Vagina (tissue), 2 donors: ENCODE results near the gene KRT1.

Experiments
- POLR2A ChIP-seq, 2 donors: fragments of 450-650 bp; IDR thresholded peaks; one replicate each; pipeline ENCODE4 v1.6.1; 2017; ENCODE audit warnings: antibody characterized with exemption in 2 of 2, mild to moderate bottlenecking in 2 of 2, moderate library complexity in 2 of 2
- TF ChIP-seq, protein P1 (sequence below), 3 experiments: fragments of 450-650 bp in 2 of 3; fragments of 200-600 bp in 1 of 3; sonication (generic) in 1 of 3; IDR thresholded peaks; one replicate each; pipeline ENCODE4 v1.5.1; 2017 to 2019; ENCODE audit warnings: antibody characterized with exemption in 3 of 3, mild to moderate bottlenecking in 2 of 3, moderate library complexity in 2 of 3

DNA sequence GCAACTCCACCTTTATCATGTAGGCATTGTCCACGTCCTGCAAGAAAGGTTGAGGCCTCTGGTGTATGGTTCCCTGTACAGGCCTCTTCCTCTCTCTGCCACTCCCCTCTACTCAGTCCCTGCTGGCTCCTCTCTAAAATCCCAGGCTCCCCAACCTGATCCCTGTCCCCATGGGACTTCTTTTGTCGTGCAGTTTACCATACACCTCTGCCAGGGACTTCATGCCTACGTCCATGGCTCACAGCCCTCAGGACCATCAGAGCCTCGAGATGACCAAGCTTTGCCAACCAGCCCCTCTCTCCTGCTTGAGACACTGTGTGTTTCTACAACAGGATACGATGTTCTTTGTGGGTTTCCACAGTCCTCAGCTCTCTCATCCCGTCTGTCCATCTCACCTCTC is 31.1 kb downstream of the KRT1 start:
- no peak for TF ChIP-seq POLR2A (IDR thresholded peaks at IDR 0.05)
- TF ChIP-seq, protein P1, sequence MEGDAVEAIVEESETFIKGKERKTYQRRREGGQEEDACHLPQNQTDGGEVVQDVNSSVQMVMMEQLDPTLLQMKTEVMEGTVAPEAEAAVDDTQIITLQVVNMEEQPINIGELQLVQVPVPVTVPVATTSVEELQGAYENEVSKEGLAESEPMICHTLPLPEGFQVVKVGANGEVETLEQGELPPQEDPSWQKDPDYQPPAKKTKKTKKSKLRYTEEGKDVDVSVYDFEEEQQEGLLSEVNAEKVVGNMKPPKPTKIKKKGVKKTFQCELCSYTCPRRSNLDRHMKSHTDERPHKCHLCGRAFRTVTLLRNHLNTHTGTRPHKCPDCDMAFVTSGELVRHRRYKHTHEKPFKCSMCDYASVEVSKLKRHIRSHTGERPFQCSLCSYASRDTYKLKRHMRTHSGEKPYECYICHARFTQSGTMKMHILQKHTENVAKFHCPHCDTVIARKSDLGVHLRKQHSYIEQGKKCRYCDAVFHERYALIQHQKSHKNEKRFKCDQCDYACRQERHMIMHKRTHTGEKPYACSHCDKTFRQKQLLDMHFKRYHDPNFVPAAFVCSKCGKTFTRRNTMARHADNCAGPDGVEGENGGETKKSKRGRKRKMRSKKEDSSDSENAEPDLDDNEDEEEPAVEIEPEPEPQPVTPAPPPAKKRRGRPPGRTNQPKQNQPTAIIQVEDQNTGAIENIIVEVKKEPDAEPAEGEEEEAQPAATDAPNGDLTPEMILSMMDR (IDR thresholded peaks at IDR 0.05) = no peak
